Measurements from ENCODE around the gene PPFIA3.

The PPFIA3 gene

GRCh38 chr19:49182848-49183375 lies 63.6 kb downstream of the PPFIA3 start:
- no peak for DNase-seq (ENCODE audit: low spot score)

GRCh38 chr19:49186108-49186507 lies 66.8 kb downstream of the PPFIA3 start:
- no peak for DNase-seq (ENCODE audit: low spot score)

- no peak for DNase-seq (ENCODE audit: low spot score)
Measured at GRCh38 chr19:49188626-49189200, 69.4 kb downstream of the PPFIA3 start.

DNA sequence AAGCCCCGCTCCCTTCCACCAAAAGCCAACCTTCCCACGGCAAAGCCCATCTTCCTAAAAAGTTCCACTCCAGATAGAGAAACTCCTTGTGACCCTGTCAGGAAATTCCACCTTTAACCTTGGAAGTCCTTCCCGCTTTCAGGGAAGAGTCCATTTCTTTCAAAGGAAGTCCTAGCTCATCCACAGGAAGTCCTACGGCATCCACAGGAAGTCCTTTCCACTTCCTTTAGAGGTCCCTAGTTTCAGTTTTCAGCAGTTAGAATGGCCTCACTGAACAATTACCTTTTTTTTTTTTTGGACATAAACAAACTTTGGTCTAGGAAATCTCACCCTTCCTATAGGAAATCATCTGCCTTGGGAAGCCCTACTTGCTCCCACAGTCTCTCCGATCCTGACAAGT lies 69.9 kb downstream of the PPFIA3 start:
- peak; percentile 33 for DNase-seq (ENCODE audit: low spot score)

GRCh38 chr19:49190781-49191180 lies 71.4 kb downstream of the PPFIA3 start:
- no peak for DNase-seq (ENCODE audit: low spot score)

- no peak for DNase-seq (ENCODE audit: low spot score)
Measured at GRCh38 chr19:49193822-49194394, 74.6 kb downstream of the PPFIA3 start.

GRCh38 chr19:49194408-49194807 lies 75.1 kb downstream of the PPFIA3 start:
- no peak for DNase-seq (ENCODE audit: low spot score)

GRCh38 chr19:49196527-49197240 lies 77.3 kb downstream of the PPFIA3 start:
- DNase-seq (ENCODE audit: low spot score): no peak

GRCh38 chr19:49200238-49200862 lies 81.0 kb downstream of the PPFIA3 start:
- DNase-seq (ENCODE audit: low spot score): no peak

Measured in kidney capillary endothelial cell (primary cell).